Vagina (tissue), 2 donors: ENCODE measurements around the gene HTR6. TPM values are rescaled to one million over a fixed set of nuclear protein-coding genes. Genes with fewer than 3 reads are reported as not detected.
A peak's percentile ranks its signal among the peaks of the same experiment; 100 is the strongest.

Experiments used
- DNase-seq, 2 donors: peaks; one replicate each; pipeline ENCODE4 v3.0.0-alpha.2; 2017; ENCODE audit errors: extremely low spot score in 2 of 2
- H3K27ac ChIP-seq: fragments of 200-600 bp; sonication (generic); one replicate; pipeline ENCODE4 v1.5.1; 2019
- H3K27me3 ChIP-seq: fragments of 200-600 bp; sonication (generic); one replicate; pipeline ENCODE4 v1.5.1; 2019
- H3K36me3 ChIP-seq, 2 donors: fragments of 200-600 bp; sonication (generic); one replicate each; pipeline ENCODE4 v1.5.1; 2017 to 2019
- H3K4me1 ChIP-seq: fragments of 200-600 bp; sonication (generic); one replicate; pipeline ENCODE4 v1.5.1; 2019
- H3K4me3 ChIP-seq, 2 donors: fragments of 200-600 bp; sonication (generic); 1 replicate in 1 of 2; 2 replicates in 1 of 2; pipeline ENCODE4 v1.5.1; 2016 to 2019
- H3K9me3 ChIP-seq: fragments of 200-600 bp; sonication (generic); one replicate; pipeline ENCODE4 v1.5.1; 2019
- CTCF ChIP-seq, 3 experiments: fragments of 450-650 bp in 2 of 3; fragments of 200-600 bp in 1 of 3; sonication (generic) in 1 of 3; IDR thresholded peaks; one replicate each; pipeline ENCODE4 v1.5.1; 2017 to 2019; ENCODE audit warnings: antibody characterized with exemption in 3 of 3, mild to moderate bottlenecking in 2 of 3, moderate library complexity in 2 of 3
- POLR2A ChIP-seq, 2 donors: fragments of 450-650 bp; IDR thresholded peaks; one replicate each; pipeline ENCODE4 v1.6.1; 2017; ENCODE audit warnings: antibody characterized with exemption in 2 of 2, mild to moderate bottlenecking in 2 of 2, moderate library complexity in 2 of 2
- POLR2AphosphoS5 ChIP-seq, 2 donors: sonication (generic); formaldehyde crosslinking; IDR thresholded peaks; one replicate each; pipeline ENCODE4 v1.9.0; 2017; ENCODE audit warnings: antibody characterized with exemption in 2 of 2, mild to moderate bottlenecking in 2 of 2, low read depth in 1 of 2; ENCODE audit not compliant: insufficient read depth in 1 of 2
- intact Hi-C: fragments of 100-400 bp; cut with DNase I; formaldehyde crosslinking; loops from one replicate; pipeline ENCODE4 v1.15.1; 2023
- total RNA-seq: library from RNA; depleted of rRNA; stranded (reverse); fragments of >200 nt; gene quantifications from one replicate; pipeline ENCODE4 v1.2.3, GENCODE V29; 2016

Gene HTR6
- total RNA-seq, 1 donor from 2014 or later, result not detected

- Histone ChIP-seq H3K27me3 (no peaks in the 10 kb centered on the region), H3K4me3 (no peak overlapping the region), H3K36me3 (no peaks in the 10 kb centered on the region), H3K9me3 (no peaks in the 10 kb centered on the region), H3K27ac (no peak overlapping the region), H3K4me1 (peaks cover 5% of the 10 kb centered on the region)
- intact Hi-C loops, result no loop called here
- TF ChIP-seq CTCF (IDR thresholded peaks at IDR 0.05) (no peak), POLR2A (IDR thresholded peaks at IDR 0.05) (no peak), POLR2AphosphoS5 (IDR thresholded peaks at IDR 0.05; ENCODE audit: insufficient read depth in 1 of 2, low read depth in 1 of 2) (no peak)
- DNase-seq, result no peak
Measured at GRCh38 chr1:19709260-19709793, 44.7 kb downstream of the HTR6 start.

- Histone ChIP-seq H3K27me3 (no peaks in the 10 kb centered on the region), H3K4me1 (no peaks in the 10 kb centered on the region), H3K4me3 (no peak overlapping the region), H3K9me3 (no peaks in the 10 kb centered on the region), H3K36me3 (no peaks in the 10 kb centered on the region), H3K27ac (no peak overlapping the region)
- TF ChIP-seq POLR2AphosphoS5 (IDR thresholded peaks at IDR 0.05; ENCODE audit: insufficient read depth in 1 of 2, low read depth in 1 of 2) (no peak), CTCF (IDR thresholded peaks at IDR 0.05) (no peak), POLR2A (IDR thresholded peaks at IDR 0.05) (no peak)
- intact Hi-C loops, result no loop called here
- DNase-seq, result no peak
Measured at GRCh38 chr1:19710825-19711611, 46.3 kb downstream of the HTR6 start.

GRCh38 chr1:19712928-19713327 is 48.3 kb downstream of the HTR6 start:
- H3K9me3 ChIP-seq, result no peaks in the 10 kb centered on the region
- no peak for DNase-seq
- H3K36me3 ChIP-seq, result no peaks in the 10 kb centered on the region
- no peak overlapping the region for H3K27ac ChIP-seq
- H3K4me1 ChIP-seq, result no peaks in the 10 kb centered on the region
- intact Hi-C loops, result no loop called here
- no peaks in the 10 kb centered on the region for H3K27me3 ChIP-seq
- TF ChIP-seq POLR2AphosphoS5 (IDR thresholded peaks at IDR 0.05; ENCODE audit: insufficient read depth in 1 of 2, low read depth in 1 of 2) (no peak), CTCF (IDR thresholded peaks at IDR 0.05) (no peak), POLR2A (IDR thresholded peaks at IDR 0.05) (no peak)
- H3K4me3 ChIP-seq, result no peak overlapping the region

- intact Hi-C loops, result no loop called here
- no peak for DNase-seq
- Histone ChIP-seq H3K4me3 (no peak overlapping the region), H3K27me3 (no peaks in the 10 kb centered on the region), H3K27ac (no peak overlapping the region), H3K9me3 (no peaks in the 10 kb centered on the region), H3K4me1 (no peaks in the 10 kb centered on the region), H3K36me3 (no peaks in the 10 kb centered on the region)
- no peak for TF ChIP-seq POLR2A (IDR thresholded peaks at IDR 0.05)
- TF ChIP-seq CTCF (IDR thresholded peaks at IDR 0.05), result peak; percentile 29 to 58 (median 47)
- no peak for TF ChIP-seq POLR2AphosphoS5 (IDR thresholded peaks at IDR 0.05; ENCODE audit: insufficient read depth in 1 of 2, low read depth in 1 of 2)
Measured at GRCh38 chr1:19715334-19716203, 50.9 kb downstream of the HTR6 start.
